Calu3 (cell line): Measurements from ENCODE around the gene FSD2. TPM values are rescaled to one million over a fixed set of nuclear protein-coding genes. Genes with fewer than 3 reads are reported as not detected.

Source experiments
- BruUV-seq: library from RNA; stranded (reverse); fragments of 400-500 nt; replicated peaks from 2 replicates; lab custom pipeline; 2021; lab: Mats Ljungman, UMichigan
- CTCF ChIA-PET: fragments of 300-600 bp; sonication (Branson Sonifier 250); formaldehyde crosslinking; loops from one replicate; lab custom pipeline; 2022; ENCODE audit warnings: antibody characterized with exemption; lab: Charles Lee
- DNase-seq: peaks from one replicate; pipeline ENCODE4 v3.0.0; 2022
- H3K27ac Mint-ChIP-seq: one replicate; pipeline ENCODE4 v1.8.0; 2022; ENCODE audit warnings: mixed read lengths; ENCODE audit not compliant: unreplicated experiment
- H3K27me3 Mint-ChIP-seq: one replicate; pipeline ENCODE4 v1.8.0; 2022; ENCODE audit warnings: mixed read lengths; ENCODE audit not compliant: unreplicated experiment
- H3K36me3 Mint-ChIP-seq: one replicate; pipeline ENCODE4 v1.8.0; 2022; ENCODE audit warnings: mild to moderate bottlenecking, moderate library complexity, mixed read lengths; ENCODE audit not compliant: insufficient read depth, unreplicated experiment
- H3K4me1 Mint-ChIP-seq: one replicate; pipeline ENCODE4 v1.8.0; 2022; ENCODE audit warnings: mild to moderate bottlenecking, low read depth, mixed read lengths; ENCODE audit not compliant: unreplicated experiment
- H3K4me3 Mint-ChIP-seq: one replicate; pipeline ENCODE4 v1.8.0; 2022; ENCODE audit warnings: mild to moderate bottlenecking, low read depth, moderate library complexity, mixed read lengths; ENCODE audit not compliant: unreplicated experiment
- H3K9me3 Mint-ChIP-seq: one replicate; pipeline ENCODE4 v1.8.0; 2022; ENCODE audit warnings: low read depth, mixed read lengths; ENCODE audit not compliant: unreplicated experiment
- CTCF ChIP-seq: fragments of 200-600 bp; IDR thresholded peaks from one replicate; pipeline ENCODE4 v1.8.0; 2022; ENCODE audit warnings: antibody characterized with exemption; ENCODE audit not compliant: unreplicated experiment
- intact Hi-C: fragments of 100-400 bp; cut with micrococcal nuclease; formaldehyde crosslinking; loops from one replicate; pipeline ENCODE4 v1.10.0; 2022; ENCODE audit not compliant: unreplicated experiment
- total RNA-seq: library from RNA; stranded (reverse); gene quantifications from 2 replicates; pipeline ENCODE4 v1.2.3, GENCODE V29; 2022

The FSD2 gene
- total RNA-seq, 1 experiment from 2014 or later = not detected

DNA sequence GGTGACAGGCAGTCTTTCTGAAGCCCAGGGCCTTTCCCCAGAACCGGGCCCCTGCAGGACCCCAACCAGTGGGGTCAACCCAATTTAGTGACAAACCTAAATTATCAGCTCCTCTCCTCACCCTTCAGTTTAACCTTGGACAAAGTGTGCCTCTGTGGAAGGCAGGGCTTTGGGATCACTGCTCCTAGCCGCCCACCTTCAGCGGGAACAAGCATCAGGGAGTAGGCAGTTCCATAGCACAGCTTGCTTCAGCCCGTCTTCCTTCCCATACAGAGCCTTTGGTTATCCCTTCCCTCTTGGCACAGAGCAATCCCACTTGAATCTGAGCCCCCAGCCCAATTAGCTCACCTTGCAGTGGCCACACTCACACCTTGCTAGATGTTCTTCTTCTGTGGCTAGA is 90.9 kb downstream of the FSD2 start:
- Mint-ChIP-seq H3K36me3 (peaks cover 2% of the 10 kb centered on the region), H3K27me3 (peaks cover 8% of the 10 kb centered on the region), H3K4me1 (peaks cover 18% of the 10 kb centered on the region), H3K27ac (no peak overlapping the region), H3K9me3 (peaks cover 6% of the 10 kb centered on the region), H3K4me3 (no peak overlapping the region)
- CTCF ChIA-PET = no interaction called here
- intact Hi-C loops = no loop called here
- no peak for DNase-seq
- no peak for TF ChIP-seq CTCF
- no TSS peak for BruUV-seq

GRCh38 chr15:82714016-82714415 is 91.9 kb downstream of the FSD2 start:
- Mint-ChIP-seq H3K4me1 (peaks cover 18% of the 10 kb centered on the region), H3K27ac (no peak overlapping the region), H3K9me3 (peaks cover 6% of the 10 kb centered on the region), H3K36me3 (peaks cover 10% of the 10 kb centered on the region), H3K4me3 (no peak overlapping the region), H3K27me3 (no peaks in the 10 kb centered on the region)
- intact Hi-C loops = loop anchor here (5.0 kb wide), 1 partner anchor 38 kb away; no protein-coding TSS in a partner anchor
- peak; percentile 61 for DNase-seq
- no peak for TF ChIP-seq CTCF
- CTCF ChIA-PET = interaction anchor here (1.1 kb wide), 1 partner anchor 36 kb away, joined by 4 read pairs; no protein-coding TSS in a partner anchor
- BruUV-seq = no TSS peak

DNA sequence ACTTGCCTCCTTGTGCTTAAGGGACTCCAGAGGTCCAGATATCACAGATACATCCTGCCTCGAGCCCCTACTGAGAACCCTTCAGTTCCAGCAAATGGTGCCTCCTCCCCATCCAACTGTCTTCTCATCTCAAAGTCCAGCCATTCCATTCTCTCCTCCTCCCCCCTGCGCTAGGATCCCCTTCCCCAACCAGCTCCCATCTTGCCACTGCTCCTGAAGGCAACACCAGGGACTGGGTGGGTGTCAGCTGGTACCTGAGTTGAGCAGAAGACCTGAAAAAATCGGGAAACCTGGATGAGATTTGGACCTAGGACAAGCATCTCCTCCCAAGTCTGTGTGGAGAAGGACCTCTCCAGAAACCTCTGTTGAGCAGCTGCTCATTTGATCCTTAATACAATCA is 93.8 kb downstream of the FSD2 start:
- TF ChIP-seq CTCF = no peak
- no peak for DNase-seq
- H3K4me1 Mint-ChIP-seq = peaks cover 18% of the 10 kb centered on the region
- peaks cover 10% of the 10 kb centered on the region for H3K36me3 Mint-ChIP-seq
- no TSS peak for BruUV-seq
- no peak overlapping the region for H3K27ac Mint-ChIP-seq
- H3K9me3 Mint-ChIP-seq = peaks cover 6% of the 10 kb centered on the region
- intact Hi-C loops = loop anchor here (5.0 kb wide), 1 partner anchor 40 kb away; no protein-coding TSS in a partner anchor
- CTCF ChIA-PET = interaction anchor here (0.6 kb wide), 2 partner anchors 68 to 968 kb away, joined by 3 read pairs; no protein-coding TSS in a partner anchor
- no peak overlapping the region for H3K4me3 Mint-ChIP-seq
- H3K27me3 Mint-ChIP-seq = no peaks in the 10 kb centered on the region

GRCh38 chr15:82710926-82711490 is 94.9 kb downstream of the FSD2 start:
- H3K9me3 Mint-ChIP-seq = no peaks in the 10 kb centered on the region
- no peak for DNase-seq
- H3K27me3 Mint-ChIP-seq = no peaks in the 10 kb centered on the region
- no peak for TF ChIP-seq CTCF
- H3K4me1 Mint-ChIP-seq = peaks cover 18% of the 10 kb centered on the region
- BruUV-seq = no TSS peak
- H3K27ac Mint-ChIP-seq = no peak overlapping the region
- intact Hi-C loops = loop anchor here (5.0 kb wide), 1 partner anchor 41 kb away; no protein-coding TSS in a partner anchor
- CTCF ChIA-PET = no interaction called here
- H3K4me3 Mint-ChIP-seq = no peak overlapping the region
- peaks cover 10% of the 10 kb centered on the region for H3K36me3 Mint-ChIP-seq
